AG04450 (cell line): ENCODE results near the gene SLC6A6. TPM values are rescaled to one million over a fixed set of nuclear protein-coding genes. Genes with fewer than 3 reads are reported as not detected.
A peak's percentile ranks its signal among the peaks of the same experiment; 100 is the strongest.

Experiments
- CTCF ChIA-PET: fragments of 300-600, 350-600 bp; formaldehyde crosslinking; extraction: SDS; loops from one replicate; lab custom pipeline; 2022; ENCODE audit warnings: antibody characterized with exemption, inconsistent platforms; lab: Charles Lee
- POLR2A ChIA-PET: fragments of 350-600 bp; formaldehyde crosslinking; extraction: SDS; loops from one replicate; lab custom pipeline; 2021; ENCODE audit warnings: antibody characterized with exemption, inconsistent platforms; lab: Yijun Ruan, JAX
- DNase-seq: peaks from one replicate; pipeline ENCODE4 v3.0.0-alpha.2; 2011; ENCODE audit warnings: low read depth, low spot score
- H3K27ac ChIP-seq: one replicate; pipeline ENCODE4 v1.5.1; 2012; ENCODE audit warnings: low read depth, low read length, control low read depth
- H3K27me3 ChIP-seq: one replicate; pipeline ENCODE4 v1.6.0; 2012; ENCODE audit warnings: low read length; ENCODE audit not compliant: control insufficient read depth, insufficient read depth
- H3K4me3 ChIP-seq: 2 replicates; pipeline ENCODE4 v1.5.1; 2011; ENCODE audit warnings: mild to moderate bottlenecking, low read depth, low read length, control low read depth
- H3K9me3 ChIP-seq: 2 replicates; pipeline ENCODE4 v1.5.1; 2012; ENCODE audit warnings: low read length; ENCODE audit not compliant: control insufficient read depth, insufficient read depth
- polyA plus RNA-seq: library from polyadenylated mRNA; depleted of rRNA; stranded (reverse); fragments of >200 nt; gene quantifications from 2 replicates; pipeline ENCODE4 v1.2.3, GENCODE V29; 2011
- TF ChIP-seq, protein P1 (sequence below): IDR thresholded peaks from 2 replicates; pipeline ENCODE4 v1.5.1; 2011; ENCODE audit warnings: low read depth, low read length, control low read depth, inconsistent platforms

SLC6A6 gene
- polyA plus RNA-seq, 1 experiment, result 30.8 TPM

GRCh38 chr3:14486460-14486859, 84.1 kb downstream of the SLC6A6 start:
- Histone ChIP-seq H3K4me3 (no peak overlapping the region), H3K9me3 (no peaks in the 10 kb centered on the region; the same call in 1 of the 2 replicates), H3K27ac (no peak overlapping the region), H3K27me3 (no peaks in the 10 kb centered on the region)
- POLR2A ChIA-PET, result no interaction called here
- TF ChIP-seq, protein P1, sequence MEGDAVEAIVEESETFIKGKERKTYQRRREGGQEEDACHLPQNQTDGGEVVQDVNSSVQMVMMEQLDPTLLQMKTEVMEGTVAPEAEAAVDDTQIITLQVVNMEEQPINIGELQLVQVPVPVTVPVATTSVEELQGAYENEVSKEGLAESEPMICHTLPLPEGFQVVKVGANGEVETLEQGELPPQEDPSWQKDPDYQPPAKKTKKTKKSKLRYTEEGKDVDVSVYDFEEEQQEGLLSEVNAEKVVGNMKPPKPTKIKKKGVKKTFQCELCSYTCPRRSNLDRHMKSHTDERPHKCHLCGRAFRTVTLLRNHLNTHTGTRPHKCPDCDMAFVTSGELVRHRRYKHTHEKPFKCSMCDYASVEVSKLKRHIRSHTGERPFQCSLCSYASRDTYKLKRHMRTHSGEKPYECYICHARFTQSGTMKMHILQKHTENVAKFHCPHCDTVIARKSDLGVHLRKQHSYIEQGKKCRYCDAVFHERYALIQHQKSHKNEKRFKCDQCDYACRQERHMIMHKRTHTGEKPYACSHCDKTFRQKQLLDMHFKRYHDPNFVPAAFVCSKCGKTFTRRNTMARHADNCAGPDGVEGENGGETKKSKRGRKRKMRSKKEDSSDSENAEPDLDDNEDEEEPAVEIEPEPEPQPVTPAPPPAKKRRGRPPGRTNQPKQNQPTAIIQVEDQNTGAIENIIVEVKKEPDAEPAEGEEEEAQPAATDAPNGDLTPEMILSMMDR, result no peak
- no peak for DNase-seq
- CTCF ChIA-PET, result no interaction called here

GRCh38 chr3:14487086-14487485, 84.7 kb downstream of the SLC6A6 start:
- Histone ChIP-seq H3K4me3 (no peak overlapping the region), H3K27me3 (no peaks in the 10 kb centered on the region), H3K9me3 (no peaks in the 10 kb centered on the region; the same call in 1 of the 2 replicates), H3K27ac (no peak overlapping the region)
- CTCF ChIA-PET, result interaction anchor here (0.9 kb wide), 1 partner anchor 226 kb away, joined by 3 read pairs; no protein-coding TSS in a partner anchor
- DNase-seq, result no peak
- TF ChIP-seq, protein P1, result no peak
- POLR2A ChIA-PET, result no interaction called here

DNA sequence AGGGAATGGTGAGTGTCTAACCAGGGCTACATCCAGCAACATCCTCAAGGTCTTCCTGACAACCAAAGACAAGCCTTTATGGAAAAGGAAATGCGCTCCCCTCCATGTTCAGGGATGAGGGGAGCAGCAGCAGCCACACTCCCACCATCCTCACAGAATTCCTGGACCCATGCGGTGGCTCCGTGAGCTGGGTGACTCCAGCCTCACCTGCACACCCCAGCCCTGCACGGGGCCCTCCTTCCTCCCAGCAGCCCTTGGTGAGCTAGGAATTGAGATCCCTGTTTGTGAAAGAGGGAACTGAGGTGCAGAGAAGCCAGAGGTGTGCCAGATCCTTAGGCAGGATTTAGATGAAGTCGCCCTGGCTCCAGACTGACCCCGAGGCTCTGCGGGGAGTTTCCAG, 85.4 kb downstream of the SLC6A6 start:
- TF ChIP-seq, protein P1, result no peak

DNA sequence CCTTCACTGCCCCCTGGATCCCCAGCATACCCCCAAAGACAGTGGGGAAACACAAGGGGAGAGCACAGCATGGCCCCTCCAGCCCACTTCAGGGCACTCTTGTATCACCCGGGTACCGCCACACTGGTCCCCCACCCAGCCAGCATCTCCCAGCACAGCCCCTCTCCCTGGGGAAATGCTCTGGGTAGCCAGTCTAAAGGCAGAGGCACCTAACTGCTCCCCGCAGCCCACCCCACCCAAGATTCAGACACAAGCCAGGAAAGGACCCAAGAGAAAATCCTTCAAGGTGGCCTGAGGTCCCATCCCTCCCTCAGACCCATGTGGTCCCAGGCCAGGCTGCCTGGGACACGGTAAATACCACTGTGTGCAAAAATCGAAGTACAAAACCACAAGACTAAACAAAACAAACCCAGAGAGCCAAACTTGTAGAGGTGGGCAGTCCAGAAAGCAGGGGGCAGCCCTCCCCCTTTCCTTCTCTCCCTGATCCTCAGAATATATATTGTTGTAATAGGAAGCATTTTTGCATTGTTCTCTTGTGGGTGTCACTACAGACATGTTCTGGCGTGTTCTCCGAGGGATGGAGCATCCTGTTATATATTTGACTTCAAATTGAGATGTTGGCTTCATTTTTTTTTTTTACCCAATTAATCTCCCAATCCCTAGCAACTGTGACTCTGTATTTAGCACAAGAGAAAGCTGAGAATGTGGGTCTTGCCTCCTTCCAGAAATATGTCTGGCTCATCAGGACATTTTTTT, 86.1 kb downstream of the SLC6A6 start:
- DNase-seq, result no peak
- no peak overlapping the region for H3K4me3 ChIP-seq
- no peaks in the 10 kb centered on the region for H3K9me3 ChIP-seq
- H3K27me3 ChIP-seq, result no peaks in the 10 kb centered on the region
- CTCF ChIA-PET, result interaction anchor here (0.6 to 1.2 kb wide), 5 partner anchors 9 to 284 kb away, joined by 3 to 7 read pairs (median 4); no protein-coding TSS in a partner anchor
- TF ChIP-seq, protein P1, result no peak
- POLR2A ChIA-PET, result no interaction called here
- peak overlapping the region; percentile 31 for H3K27ac ChIP-seq

More for the DNA sequence above, 85.4 kb downstream of the SLC6A6 start:
- H3K4me3 ChIP-seq, result no peak overlapping the region
- no peaks in the 10 kb centered on the region for H3K27me3 ChIP-seq
- no peak for DNase-seq
- ChIA-PET POLR2A (no interaction called here), CTCF (interaction anchor here (0.8 to 0.9 kb wide), 2 partner anchors 22 to 227 kb away, joined by 3 read pairs; no protein-coding TSS in a partner anchor)
- no peak overlapping the region for H3K27ac ChIP-seq
- H3K9me3 ChIP-seq, result no peaks in the 10 kb centered on the region

DNA sequence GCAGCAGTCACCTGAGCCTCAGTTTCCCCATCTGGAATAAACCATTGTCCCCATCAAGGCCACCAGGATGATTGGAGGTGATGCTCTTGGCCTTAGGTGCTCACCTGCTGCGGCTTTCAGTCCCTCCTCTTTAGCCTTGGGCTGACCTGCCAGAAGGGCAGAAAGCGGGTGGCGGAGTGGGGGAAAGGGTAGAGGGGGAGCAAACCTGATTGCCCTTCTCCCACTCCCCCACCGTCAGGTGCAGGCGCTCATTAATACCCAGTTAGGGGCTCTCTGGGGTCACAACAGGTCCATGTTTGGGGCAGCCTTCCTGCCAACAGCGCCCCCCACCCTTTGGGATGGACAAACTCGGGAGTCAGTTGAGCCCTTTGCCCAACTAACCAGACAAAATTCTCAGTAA, 87.2 kb downstream of the SLC6A6 start:
- H3K9me3 ChIP-seq, result no peaks in the 10 kb centered on the region
- H3K27me3 ChIP-seq, result no peaks in the 10 kb centered on the region
- no peak for DNase-seq
- CTCF ChIA-PET, result interaction anchor here (0.5 to 1.2 kb wide), 3 partner anchors 19 to 21 kb away, joined by 4 to 7 read pairs (median 5); no protein-coding TSS in a partner anchor
- TF ChIP-seq, protein P1, result no peak
- H3K4me3 ChIP-seq, result no peak overlapping the region
- POLR2A ChIA-PET, result no interaction called here
- no peak overlapping the region for H3K27ac ChIP-seq
